Stimulated activated naive B cell treated with anti-CD40 and anti-IgM and Interleukin-4, amounts not matched to agents 10 μg/mL and 1 μg/mL and 100 μg/mL, for 72 hours (primary cell): Measurements from ENCODE around the gene ANKRD65.
A peak's percentile ranks its signal among the peaks of the same experiment; 100 is the strongest.
"Not testable (repeated sequence)": the region's sequence is repeated elsewhere in the genome, so short reads cannot be mapped to it uniquely, and the experiment has no call there.

ENCODE experiments used
- ATAC-seq, 2 donors: fragments of 150-1000 bp; cut with Tn5 transposase; replicated peaks; 2 replicates each; pipeline ENCODE4 v1.10.0; 2021; ENCODE audit warnings: moderate library complexity in 1 of 2
- DNase-seq: peaks from one replicate; pipeline ENCODE4 v3.0.0; 2021
- H3K27ac Mint-ChIP-seq: one replicate; pipeline ENCODE4 v1.8.0; 2022; ENCODE audit warnings: mild to moderate bottlenecking, mixed read lengths
- H3K27me3 Mint-ChIP-seq, 2 donors: one replicate each; pipeline ENCODE4 v1.8.0; 2022; ENCODE audit warnings: mixed read lengths in 2 of 2
- H3K36me3 Mint-ChIP-seq, 2 donors: one replicate each; pipeline ENCODE4 v1.8.0; 2022; ENCODE audit warnings: mixed read lengths in 2 of 2, mild to moderate bottlenecking in 1 of 2
- H3K4me1 Mint-ChIP-seq, 2 donors: one replicate each; pipeline ENCODE4 v1.8.0; 2022; ENCODE audit warnings: mixed read lengths in 2 of 2, mild to moderate bottlenecking in 1 of 2
- H3K4me3 Mint-ChIP-seq, 2 donors: one replicate each; pipeline ENCODE4 v1.8.0; 2022; ENCODE audit warnings: mild to moderate bottlenecking in 2 of 2, mixed read lengths in 2 of 2, moderate library complexity in 1 of 2
- H3K9me3 Mint-ChIP-seq, 2 donors: one replicate each; pipeline ENCODE4 v1.8.0; 2022; ENCODE audit warnings: mixed read lengths in 2 of 2, mild to moderate bottlenecking in 1 of 2

The ANKRD65 gene

GRCh38 chr1:1421147-1421906 is at the start of gene ANKRD65:
TSS of gene ANKRD65 (minus strand) at chr1:1421276. CDS start at chr1:1421005, 271 bp downstream.
- ATAC-seq, result no peak
- Mint-ChIP-seq H3K4me3 (peak within 1 kb of the TSS; percentile 70 to 78), H3K36me3 (peaks cover 0 to 2% of the 10 kb centered on the region in 2 donors), H3K27me3 (peaks cover 28 to 51% of the 10 kb centered on the region in 2 donors), H3K9me3 (no peaks in the 10 kb centered on the region), H3K4me1 (peaks cover 17 to 25% of the 10 kb centered on the region in 2 donors), H3K27ac (peak within 1 kb of the TSS; percentile 67)
- DNase-seq, result no peak

- H3K9me3 Mint-ChIP-seq, H3K4me3 Mint-ChIP-seq, DNase-seq, H3K27ac Mint-ChIP-seq, H3K36me3 Mint-ChIP-seq, H3K27me3 Mint-ChIP-seq, ATAC-seq: not testable (repeated sequence)
- peaks cover 7 to 14% of the 10 kb centered on the region in 2 donors for H3K4me1 Mint-ChIP-seq
Measured at GRCh38 chr1:1468196-1468985, 47.3 kb upstream of the ANKRD65 start.

- Mint-ChIP-seq H3K27me3 (peaks cover 5 to 11% of the 10 kb centered on the region in 2 donors), H3K4me3 (no peak overlapping the region), H3K27ac (no peak overlapping the region), H3K9me3 (no peaks in the 10 kb centered on the region), H3K4me1 (no peaks in the 10 kb centered on the region), H3K36me3 (no peaks in the 10 kb centered on the region)
- DNase-seq, result no peak
- no peak for ATAC-seq
Measured at GRCh38 chr1:1463312-1463711, 42.2 kb upstream of the ANKRD65 start.

- Mint-ChIP-seq H3K27ac (peak overlapping the region; percentile 62), H3K9me3 (no peaks in the 10 kb centered on the region), H3K4me1 (no peaks in the 10 kb centered on the region), H3K27me3 (peaks cover 5 to 11% of the 10 kb centered on the region in 2 donors), H3K4me3 (peak overlapping the region; percentile 29 to 43), H3K36me3 (no peaks in the 10 kb centered on the region)
- ATAC-seq (peak; percentile 27 to 71), DNase-seq (peak; percentile 21)
Measured at GRCh38 chr1:1462318-1462966, 41.4 kb upstream of the ANKRD65 start.

GRCh38 chr1:1461721-1462317 is 40.7 kb upstream of the ANKRD65 start:
- Mint-ChIP-seq H3K4me3 (peak overlapping the region in 1 of 2 donors; percentile 29), H3K27ac (peak overlapping the region; percentile 62)

GRCh38 chr1:1460540-1461130 is 39.6 kb upstream of the ANKRD65 start:
- no peak for DNase-seq
- Mint-ChIP-seq H3K4me3 (no peak overlapping the region), H3K9me3 (no peaks in the 10 kb centered on the region), H3K27ac (no peak overlapping the region), H3K4me1 (no peaks in the 10 kb centered on the region), H3K36me3 (no peaks in the 10 kb centered on the region), H3K27me3 (peaks cover 5 to 16% of the 10 kb centered on the region in 2 donors)
- ATAC-seq, result no peak

More at GRCh38 chr1:1461721-1462317, 40.7 kb upstream of the ANKRD65 start:
- no peaks in the 10 kb centered on the region for H3K36me3 Mint-ChIP-seq
- DNase-seq (no peak), ATAC-seq (no peak)
- no peaks in the 10 kb centered on the region for H3K4me1 Mint-ChIP-seq
- peaks cover 5 to 16% of the 10 kb centered on the region in 2 donors for H3K27me3 Mint-ChIP-seq
- H3K9me3 Mint-ChIP-seq, result no peaks in the 10 kb centered on the region

- peaks cover 5 to 16% of the 10 kb centered on the region in 2 donors for H3K27me3 Mint-ChIP-seq
- H3K4me1 Mint-ChIP-seq, DNase-seq, ATAC-seq, H3K36me3 Mint-ChIP-seq, H3K4me3 Mint-ChIP-seq, H3K9me3 Mint-ChIP-seq, H3K27ac Mint-ChIP-seq: not testable (repeated sequence)
Measured at GRCh38 chr1:1459711-1460110, 38.6 kb upstream of the ANKRD65 start.

- H3K36me3 Mint-ChIP-seq, DNase-seq, H3K9me3 Mint-ChIP-seq, H3K4me1 Mint-ChIP-seq, ATAC-seq, H3K4me3 Mint-ChIP-seq, H3K27ac Mint-ChIP-seq: not testable (repeated sequence)
- H3K27me3 Mint-ChIP-seq, result peaks cover 5 to 16% of the 10 kb centered on the region in 2 donors
Measured at GRCh38 chr1:1459156-1459555, 38.1 kb upstream of the ANKRD65 start.

GRCh38 chr1:1456683-1457255 is 35.7 kb upstream of the ANKRD65 start:
- peaks cover 5 to 11% of the 10 kb centered on the region in 2 donors for H3K27me3 Mint-ChIP-seq
- ATAC-seq, result peak in 1 of 2 donors; percentile 12
- not testable (repeated sequence) for H3K27ac Mint-ChIP-seq, H3K4me3 Mint-ChIP-seq, H3K4me1 Mint-ChIP-seq, H3K9me3 Mint-ChIP-seq, DNase-seq, H3K36me3 Mint-ChIP-seq

- H3K27me3 Mint-ChIP-seq, H3K27ac Mint-ChIP-seq, DNase-seq, H3K4me1 Mint-ChIP-seq, H3K36me3 Mint-ChIP-seq, ATAC-seq, H3K4me3 Mint-ChIP-seq, H3K9me3 Mint-ChIP-seq: not testable (repeated sequence)
Measured at GRCh38 chr1:1455934-1456333, 34.9 kb upstream of the ANKRD65 start.

GRCh38 chr1:1455366-1455884 is 34.3 kb upstream of the ANKRD65 start:
- Mint-ChIP-seq H3K27me3 (peaks cover 0 to 5% of the 10 kb centered on the region in 2 donors), H3K4me3 (no peak overlapping the region), H3K9me3 (no peaks in the 10 kb centered on the region), H3K4me1 (no peaks in the 10 kb centered on the region), H3K36me3 (no peaks in the 10 kb centered on the region), H3K27ac (no peak overlapping the region)
- DNase-seq (no peak), ATAC-seq (no peak)

- DNase-seq, ATAC-seq, H3K4me3 Mint-ChIP-seq, H3K27me3 Mint-ChIP-seq, H3K4me1 Mint-ChIP-seq, H3K9me3 Mint-ChIP-seq, H3K36me3 Mint-ChIP-seq, H3K27ac Mint-ChIP-seq: not testable (repeated sequence)
Measured at GRCh38 chr1:1454286-1455056, 33.4 kb upstream of the ANKRD65 start.

- DNase-seq (no peak), ATAC-seq (no peak)
- H3K4me3 Mint-ChIP-seq, result no peak overlapping the region
- H3K36me3 Mint-ChIP-seq, result no peaks in the 10 kb centered on the region
- H3K9me3 Mint-ChIP-seq, result no peaks in the 10 kb centered on the region
- H3K27ac Mint-ChIP-seq, result no peak overlapping the region
- H3K27me3 Mint-ChIP-seq, result peaks cover 6 to 9% of the 10 kb centered on the region in 2 donors
- no peaks in the 10 kb centered on the region for H3K4me1 Mint-ChIP-seq
Measured at GRCh38 chr1:1452882-1453281, 31.8 kb upstream of the ANKRD65 start.
